ENCODE measurements around the gene POU6F2.

- no peak for TF ChIP-seq POLR2A (IDR thresholded peaks at IDR 0.05)
- TF ChIP-seq, protein P1, sequence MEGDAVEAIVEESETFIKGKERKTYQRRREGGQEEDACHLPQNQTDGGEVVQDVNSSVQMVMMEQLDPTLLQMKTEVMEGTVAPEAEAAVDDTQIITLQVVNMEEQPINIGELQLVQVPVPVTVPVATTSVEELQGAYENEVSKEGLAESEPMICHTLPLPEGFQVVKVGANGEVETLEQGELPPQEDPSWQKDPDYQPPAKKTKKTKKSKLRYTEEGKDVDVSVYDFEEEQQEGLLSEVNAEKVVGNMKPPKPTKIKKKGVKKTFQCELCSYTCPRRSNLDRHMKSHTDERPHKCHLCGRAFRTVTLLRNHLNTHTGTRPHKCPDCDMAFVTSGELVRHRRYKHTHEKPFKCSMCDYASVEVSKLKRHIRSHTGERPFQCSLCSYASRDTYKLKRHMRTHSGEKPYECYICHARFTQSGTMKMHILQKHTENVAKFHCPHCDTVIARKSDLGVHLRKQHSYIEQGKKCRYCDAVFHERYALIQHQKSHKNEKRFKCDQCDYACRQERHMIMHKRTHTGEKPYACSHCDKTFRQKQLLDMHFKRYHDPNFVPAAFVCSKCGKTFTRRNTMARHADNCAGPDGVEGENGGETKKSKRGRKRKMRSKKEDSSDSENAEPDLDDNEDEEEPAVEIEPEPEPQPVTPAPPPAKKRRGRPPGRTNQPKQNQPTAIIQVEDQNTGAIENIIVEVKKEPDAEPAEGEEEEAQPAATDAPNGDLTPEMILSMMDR (IDR thresholded peaks at IDR 0.05): no peak
Measured at GRCh38 chr7:39464350-39465054, 486.8 kb downstream of the POU6F2 start.
